Activated CD4-positive, alpha-beta T cell treated with anti-CD3 and anti-CD28 coated beads, Interleukin-2, amount 50 U/mL, for 1 hour (primary cell): ENCODE results near the gene NEK8.
"Not testable (repeated sequence)": the region's sequence is repeated elsewhere in the genome, so short reads cannot be mapped to it uniquely, and the experiment has no call there.

Experiments used
- DNase-seq: peaks from one replicate; pipeline ENCODE4 v3.0.0-alpha.2; 2020

The NEK8 gene

GRCh38 chr17:28774206-28774605, 45.6 kb downstream of the NEK8 start:
- no peak for DNase-seq

GRCh38 chr17:28777178-28777577, 48.6 kb downstream of the NEK8 start:
- no peak for DNase-seq

DNA sequence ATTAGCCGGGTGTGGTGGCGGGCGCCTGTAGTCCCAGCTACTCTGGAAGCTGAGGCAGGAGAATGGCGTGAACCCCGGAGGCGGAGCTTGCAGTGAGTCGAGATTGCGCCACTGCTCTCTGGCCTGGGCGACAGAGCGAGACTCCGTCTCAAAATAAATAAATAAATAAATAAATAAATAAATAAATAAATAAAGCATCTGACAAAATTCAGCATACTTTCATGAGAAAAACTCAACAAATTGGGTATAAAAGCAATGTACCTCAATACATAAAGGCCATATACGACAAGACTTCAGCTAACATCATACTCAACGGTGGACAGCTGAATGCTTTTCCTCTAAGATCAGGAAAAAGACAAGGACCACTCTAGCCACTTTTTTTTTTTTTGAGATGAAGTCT, 51.0 kb downstream of the NEK8 start:
- not testable (repeated sequence) for DNase-seq

DNA sequence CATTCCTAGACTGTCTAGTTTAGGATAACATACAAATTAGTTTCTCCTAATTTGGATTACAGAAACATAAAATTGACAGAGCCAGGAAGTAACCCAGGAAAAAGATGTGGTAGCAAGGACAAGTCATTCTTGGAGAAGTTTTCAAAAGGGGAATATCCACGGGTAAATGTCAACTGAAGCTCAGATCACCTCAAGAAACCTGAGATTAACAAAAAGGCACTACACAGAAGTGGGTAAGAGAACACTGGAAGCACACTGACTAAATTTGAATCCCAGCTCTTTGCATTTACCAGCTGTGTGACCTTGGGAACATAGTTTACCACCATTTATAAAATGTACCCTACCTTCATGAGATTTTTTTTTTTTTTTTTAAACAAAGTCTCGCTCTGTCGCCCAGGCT, 54.6 kb downstream of the NEK8 start:
- DNase-seq: no peak

DNA sequence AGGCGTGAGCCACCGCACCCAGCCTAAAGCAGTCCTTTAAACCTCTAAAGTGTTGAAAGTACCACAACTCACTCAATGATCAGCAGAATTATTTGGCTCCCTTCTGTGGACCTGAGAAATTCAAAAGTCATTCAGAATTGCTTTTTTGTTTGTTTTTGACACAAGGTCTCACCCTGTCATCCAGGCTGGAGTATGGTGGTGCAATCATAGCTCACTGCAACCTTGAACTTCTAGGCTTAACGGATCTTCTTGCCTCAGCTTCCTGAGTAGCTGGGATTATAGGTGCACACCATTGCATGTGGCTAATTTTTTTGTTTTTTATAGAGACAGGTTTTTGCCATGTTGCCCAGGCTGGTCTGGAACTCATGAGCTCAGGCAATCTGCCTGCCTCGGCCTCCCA, 59.5 kb downstream of the NEK8 start:
- DNase-seq: no peak
